Right hindlimb (tissue), 1 donor: ENCODE data around the gene BTBD9.

Experiments used
- DNase-seq: peaks from one replicate; pipeline ENCODE4 v3.0.0-alpha.2; 2018

The BTBD9 gene

DNA sequence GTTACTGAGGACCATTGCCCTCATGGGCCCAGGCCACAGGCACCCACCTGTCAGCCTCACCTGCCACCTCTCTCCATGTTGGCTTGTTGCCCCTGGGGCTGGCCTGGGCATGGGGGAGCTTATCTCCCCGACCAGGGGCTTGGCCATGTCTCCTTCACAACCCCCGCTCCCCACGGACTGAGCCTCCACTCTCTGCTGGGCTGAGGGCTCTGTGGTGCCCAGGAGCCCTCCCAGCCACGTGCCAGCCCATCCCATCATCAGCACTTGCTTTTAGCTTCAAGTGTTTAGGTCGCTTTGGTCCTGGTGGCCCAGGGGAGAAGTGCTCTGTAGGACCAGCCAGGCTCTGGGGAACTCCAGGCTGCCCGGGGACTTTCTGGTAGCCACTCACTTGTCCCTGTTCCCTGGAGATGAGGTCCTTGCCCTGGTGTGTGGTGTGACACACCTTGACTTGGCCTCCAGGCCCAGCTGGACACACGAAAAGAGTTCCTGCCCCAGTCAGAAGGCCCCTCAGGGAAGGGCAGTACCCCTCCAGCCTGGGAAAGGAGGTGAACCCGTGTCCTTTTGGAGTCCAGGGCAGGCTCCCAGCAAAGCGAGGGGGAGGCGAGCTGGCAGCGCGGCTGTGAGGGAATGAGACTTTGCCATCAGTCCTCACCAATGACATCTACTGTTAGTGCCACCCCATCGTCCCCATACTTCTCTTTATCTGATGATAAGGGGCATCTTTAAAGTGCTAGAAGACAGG lies 467.6 kb downstream of the BTBD9 start:
- DNase-seq, result no peak

DNA sequence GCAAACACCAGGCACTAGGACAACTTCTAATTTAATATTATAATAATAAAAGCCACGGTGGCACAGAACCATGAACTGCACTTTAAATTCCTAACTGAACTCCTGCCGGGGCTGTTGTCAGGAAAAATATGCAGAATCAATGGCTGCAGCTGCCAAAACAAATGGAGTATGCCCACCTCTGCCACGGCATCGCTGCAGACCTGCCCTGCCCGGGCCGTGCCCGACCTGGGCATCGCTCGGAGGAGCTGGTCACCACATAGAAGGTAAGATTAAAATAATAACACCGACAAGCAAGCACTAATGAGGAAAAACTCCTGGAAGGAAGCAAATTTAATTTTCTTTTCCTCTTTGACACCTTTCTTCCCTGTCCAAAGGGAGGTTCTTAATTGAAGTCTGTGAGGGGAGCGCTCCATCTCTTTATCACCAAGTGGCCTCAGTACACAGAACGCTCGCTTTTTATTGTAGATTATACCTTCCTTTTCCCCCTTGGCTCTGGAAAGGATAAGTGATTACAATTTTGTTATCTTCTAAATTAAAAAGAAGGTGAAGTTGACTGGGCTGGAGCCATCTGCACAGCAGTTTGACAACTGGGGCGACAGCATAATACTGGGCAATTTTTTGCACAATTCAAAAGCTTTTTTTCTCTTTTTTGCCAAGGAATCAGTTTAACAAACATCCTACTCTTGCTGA lies 468.9 kb downstream of the BTBD9 start:
- DNase-seq, result no peak

DNA sequence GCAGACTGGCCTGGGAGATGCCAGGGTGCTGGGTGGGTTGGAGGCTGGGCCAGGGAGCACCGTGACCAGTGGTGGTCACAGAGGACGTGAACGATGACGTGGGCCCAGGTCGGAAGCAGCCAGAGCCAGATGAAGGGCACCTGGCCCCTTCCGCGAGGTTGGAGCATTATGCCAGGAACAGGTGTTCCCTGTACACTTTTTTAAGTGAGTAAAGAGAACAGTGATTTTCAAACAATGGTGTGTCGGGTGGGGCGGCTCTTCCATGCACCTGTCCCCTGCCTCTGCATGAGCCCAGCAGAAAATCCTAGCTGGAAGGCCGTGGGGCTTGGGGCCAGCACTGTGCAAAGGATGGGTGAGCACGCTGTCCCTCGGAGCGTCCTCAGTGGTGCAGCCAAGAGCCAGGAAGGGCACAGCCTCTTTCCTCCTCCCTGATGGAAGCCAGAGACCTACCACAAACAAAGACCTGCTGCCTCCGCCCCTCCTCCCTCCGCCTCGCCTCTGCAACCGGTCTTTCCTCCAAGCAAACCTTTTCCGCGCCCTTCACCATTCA lies 469.7 kb downstream of the BTBD9 start:
- DNase-seq, result no peak

DNA sequence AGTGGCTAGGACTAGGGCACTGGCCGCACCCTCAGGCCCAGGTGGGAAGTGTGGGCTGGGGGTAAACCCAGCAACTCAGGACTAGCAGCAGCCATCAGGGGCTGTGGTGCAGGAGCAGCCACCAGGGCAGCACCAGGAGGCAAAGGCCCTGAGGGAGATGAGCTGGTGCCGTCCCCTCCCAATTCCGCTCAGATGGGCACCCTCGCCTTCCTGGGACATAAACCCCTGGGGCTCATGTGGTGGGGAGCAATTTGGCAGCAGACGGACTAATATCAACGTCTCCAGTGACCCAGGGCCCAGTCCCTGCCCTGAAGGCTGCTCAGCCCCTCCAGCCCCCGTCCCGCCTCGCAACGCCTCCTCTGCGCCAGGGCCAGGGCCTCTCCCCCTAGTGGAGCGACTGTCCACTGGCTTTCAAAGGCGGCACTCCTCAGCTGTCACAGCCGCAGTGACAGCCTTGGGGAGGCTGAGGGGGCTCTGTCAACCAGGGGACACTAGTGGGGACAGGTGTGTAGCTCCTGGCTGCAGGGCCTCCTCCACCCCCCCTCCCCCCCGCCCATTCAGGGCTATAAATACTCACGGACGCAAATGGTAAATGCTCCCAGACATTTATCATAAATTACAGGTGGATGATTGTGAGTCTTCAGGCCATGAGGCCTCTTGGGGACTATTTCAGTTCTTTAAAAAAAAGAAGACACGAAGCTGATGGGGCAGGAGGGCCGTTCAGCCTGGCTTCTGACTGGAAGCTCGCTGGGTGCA lies 470.3 kb downstream of the BTBD9 start:
- no peak for DNase-seq

DNA sequence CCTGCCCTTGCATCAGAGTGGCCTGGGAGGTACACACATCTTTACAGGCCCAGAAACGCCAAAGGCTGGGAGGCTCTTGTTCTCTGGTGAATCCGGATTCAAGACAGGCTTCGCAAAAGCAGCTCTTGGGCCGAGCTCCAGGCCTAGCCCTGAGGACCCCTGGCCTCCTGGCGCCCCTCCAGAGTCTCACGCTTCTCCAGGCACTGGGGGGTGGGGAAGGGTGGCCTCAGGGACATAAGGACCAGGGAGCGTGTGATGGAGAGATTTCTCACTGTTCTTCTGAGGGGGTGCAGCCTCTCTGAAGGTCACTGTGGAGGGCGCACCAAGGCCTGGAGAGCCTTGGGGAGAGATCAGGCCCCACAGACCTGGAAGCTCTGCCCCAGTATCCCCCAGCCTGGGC lies 471.0 kb downstream of the BTBD9 start:
- DNase-seq, result no peak

DNA sequence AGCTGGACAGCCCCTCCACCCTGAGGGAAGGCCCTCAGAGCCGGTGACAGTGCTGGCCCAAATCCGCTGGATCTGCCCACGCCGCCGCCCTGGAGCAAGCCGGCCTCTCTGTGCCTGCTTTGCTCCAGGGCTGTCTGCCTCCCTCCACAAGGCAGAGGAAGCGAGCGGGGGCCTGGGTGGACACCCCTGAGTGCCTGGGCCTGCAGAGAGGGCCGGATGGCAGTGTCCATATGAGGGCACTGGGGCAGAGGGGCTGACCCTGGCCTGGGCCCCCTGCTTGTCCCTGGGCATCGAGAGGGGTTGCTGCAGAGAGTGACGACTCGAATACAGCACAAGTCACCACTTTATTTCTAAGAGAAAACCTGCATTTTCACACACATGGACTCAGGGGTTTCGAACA lies 471.6 kb downstream of the BTBD9 start:
- no peak for DNase-seq

DNA sequence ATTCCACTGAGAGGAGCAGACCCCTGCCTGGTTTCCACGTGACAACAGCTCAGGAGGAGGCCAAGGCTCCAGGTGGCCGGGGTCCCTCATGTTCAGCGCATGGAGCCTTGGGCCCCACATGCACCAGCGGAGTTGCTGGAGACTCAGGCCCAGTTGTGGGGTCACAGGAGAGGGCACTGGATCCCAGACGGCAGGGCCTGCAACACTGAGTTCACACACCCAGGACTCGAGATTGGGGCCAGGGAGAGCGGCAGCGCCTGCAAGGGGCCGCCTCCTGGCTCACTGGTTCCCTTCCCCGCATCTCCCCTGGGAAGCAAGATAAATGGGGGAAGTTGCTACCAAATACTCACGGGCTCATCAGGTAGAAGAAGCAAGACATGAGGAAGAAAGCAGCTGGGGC lies 472.1 kb downstream of the BTBD9 start:
- DNase-seq, result no peak

DNA sequence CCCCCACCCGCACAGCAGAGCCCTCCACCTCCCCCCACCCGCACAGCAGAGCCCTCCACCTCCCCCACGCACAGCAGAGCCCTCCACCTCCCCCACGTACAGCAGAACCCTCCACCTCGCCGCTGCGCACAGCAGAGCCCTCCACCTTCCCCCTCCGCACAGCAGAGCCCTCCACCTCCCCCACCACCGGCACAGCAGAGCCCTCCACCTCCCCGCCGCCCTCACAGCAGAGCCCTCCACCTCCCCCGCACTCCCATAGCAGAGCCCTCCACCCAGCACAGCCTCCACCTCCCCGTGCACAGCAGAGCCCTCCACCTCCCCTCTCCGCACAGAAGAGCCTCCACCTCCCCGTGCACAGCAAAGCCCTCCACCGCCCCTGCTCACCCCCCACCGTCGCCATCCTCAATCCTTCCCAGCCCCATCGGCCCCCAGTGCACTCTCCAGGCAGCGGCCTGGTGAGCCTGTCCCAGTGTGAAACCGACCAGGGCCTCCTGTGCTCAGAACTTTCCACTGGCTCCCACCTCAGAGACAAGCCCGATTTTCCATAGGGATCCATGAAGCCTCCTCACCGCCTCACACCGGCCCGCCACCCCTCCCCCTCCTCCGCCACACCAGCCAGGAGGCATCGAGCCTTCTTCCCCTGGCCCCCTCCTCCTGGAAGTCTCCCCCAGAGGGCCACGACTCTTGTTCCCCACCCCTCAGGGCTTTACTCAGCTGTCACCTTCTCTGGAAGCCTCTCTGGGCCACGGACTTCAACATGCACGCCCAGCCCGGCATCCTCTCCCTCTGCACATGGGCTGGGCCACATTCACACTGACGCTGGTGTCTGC lies 473.1 kb downstream of the BTBD9 start:
- DNase-seq, result no peak

DNA sequence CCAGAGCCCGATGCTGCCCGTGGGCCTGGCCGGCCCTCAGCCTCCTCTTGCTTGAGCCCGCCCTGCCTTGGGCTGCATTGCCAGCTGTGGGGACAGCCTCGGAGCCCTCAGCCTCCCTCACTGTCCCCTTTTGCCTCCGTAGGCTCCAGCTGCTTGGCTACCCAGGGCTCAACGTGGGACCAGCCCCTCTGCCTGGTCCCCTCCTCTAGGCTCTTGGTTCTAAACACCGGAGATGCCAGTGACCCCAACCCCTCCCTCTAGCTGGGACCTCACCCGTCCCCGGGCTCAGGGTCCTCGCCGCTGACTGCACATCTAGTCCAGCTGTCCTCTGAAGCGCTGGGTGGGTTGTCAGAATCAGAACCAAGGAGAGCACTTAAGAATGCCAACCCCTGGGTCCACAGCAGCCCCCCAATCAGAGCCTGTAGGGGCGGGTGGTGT lies 475.0 kb downstream of the BTBD9 start:
- no peak for DNase-seq

DNA sequence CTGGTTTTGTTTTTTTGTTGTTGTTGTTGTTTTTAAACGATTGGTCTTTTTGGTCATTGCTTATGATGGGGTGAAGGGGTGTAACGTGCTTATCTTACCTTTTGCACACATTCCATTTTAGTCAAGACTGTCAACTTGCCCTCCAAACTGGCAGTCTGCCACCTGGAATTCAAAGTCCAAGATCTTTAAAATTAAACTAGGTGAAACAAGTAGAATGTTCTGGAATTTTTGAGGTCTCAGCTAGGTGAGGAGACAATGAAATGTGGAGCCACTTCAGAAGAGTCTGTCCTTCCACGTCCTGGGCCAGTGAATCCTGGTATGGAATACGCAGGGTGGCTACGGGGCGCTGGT lies 475.6 kb downstream of the BTBD9 start:
- no peak for DNase-seq

DNA sequence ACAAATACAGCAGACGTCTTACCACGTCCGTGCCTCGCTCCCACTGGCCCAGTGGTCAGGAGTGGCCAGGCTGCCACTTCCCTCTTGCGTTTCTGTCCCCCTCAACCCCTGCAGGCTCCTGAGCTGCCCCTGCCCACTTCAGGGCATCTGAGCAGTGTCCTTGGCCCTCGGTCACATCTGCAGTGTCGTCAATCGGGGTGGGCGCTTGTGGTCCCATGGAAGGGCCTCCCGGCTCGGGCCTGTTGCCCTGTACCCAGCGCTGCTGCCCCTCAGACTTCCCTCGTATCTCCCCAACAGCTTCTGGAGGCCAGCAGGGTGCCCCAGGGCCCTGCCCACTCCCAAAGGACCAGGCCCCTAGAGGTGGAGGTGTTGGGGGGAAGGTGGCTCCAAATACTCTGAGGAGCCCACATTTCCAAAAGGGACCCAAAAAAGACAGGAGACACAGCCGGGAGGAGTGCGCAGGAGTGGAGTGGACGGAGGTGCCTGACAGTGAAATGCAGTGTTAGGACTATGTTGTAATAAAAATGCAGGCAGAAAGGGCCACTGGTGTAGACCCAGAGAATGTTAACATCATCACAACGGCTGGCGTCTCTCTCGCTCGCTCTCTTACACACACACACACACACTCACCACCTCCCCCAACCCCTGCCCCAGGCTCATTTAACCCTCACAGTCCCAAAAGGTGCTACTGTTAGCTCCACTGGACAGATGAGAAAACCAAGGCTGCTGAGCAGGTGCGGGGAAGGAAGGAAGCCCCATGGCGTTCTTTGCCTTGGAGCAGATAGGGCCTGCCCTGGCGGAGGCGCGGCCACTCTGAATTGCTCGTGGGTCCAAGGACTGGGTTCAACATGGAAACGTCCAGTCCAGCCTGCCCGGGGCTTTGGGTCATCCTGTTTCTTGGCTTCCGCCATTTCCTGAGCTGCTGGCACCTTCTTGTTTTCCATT lies 476.3 kb downstream of the BTBD9 start:
- DNase-seq, result no peak

DNA sequence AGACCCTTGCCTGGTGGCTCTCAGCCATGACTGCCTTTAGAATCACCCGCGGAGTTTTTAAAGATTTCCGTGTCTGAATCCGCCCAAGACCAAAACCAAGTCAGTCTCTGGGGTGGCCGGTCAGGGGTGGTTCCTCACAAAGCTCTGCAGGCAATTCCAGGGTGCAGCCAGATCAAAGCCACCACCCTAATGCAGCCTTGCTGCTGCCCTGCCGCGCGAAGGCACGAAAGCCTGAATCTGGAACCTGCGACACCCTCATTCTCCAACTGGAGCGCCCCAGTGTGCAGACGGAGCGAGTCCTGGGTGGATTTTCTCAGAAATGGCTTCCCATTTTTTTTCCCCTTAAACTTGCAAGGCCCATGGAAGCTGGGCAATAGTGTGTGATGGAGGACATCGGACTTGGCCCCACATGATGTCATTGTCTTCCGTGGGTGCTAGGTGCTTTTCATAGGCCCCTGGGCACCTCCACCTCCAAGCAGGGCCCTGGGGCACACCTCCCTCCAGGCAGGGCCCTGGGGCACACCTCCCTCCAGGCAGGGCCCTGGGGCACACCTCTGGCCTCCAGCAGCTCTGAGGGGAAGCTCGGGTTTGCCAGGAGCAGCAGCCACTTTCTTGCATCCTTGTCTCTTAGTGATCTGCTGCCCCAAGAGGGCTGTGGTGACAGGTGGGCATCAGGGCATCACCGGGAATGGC lies 477.1 kb downstream of the BTBD9 start:
- no peak for DNase-seq

DNA sequence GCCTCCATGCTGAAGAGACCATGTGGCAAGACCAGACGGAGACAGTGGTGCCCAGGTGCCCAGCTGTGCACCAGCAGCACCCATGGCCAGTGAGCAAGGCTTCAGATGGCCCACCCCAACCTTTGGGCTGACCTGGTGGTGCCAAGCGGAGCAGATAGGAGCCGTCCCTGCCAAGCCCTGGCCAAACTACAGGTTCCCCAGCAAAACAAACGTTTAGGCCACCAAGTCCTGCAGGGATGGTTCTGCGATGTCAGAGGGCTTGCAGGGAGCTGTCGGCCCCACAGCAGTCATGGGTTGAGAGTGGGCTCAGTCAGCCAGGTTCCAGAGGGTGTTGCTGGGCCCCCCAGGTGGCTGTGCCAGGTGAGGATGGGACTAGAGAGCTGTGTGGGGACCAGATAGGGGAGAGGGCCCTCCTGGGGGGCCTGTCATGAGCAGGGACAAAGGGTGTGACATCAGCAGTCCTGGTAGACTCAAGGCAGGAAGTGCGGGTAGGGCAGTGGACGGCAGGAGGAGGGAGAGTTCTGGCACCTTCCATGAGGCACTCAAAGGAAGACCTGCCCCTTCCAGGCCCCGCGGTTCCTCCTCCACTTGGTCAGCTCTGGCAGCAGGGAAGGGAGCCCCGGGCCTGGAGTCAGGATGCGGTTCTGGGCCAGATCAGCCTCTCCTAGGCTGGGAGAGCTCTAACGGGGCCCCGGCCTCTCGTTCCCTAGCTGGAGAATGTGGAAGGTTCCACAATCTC lies 477.8 kb downstream of the BTBD9 start:
- no peak for DNase-seq

DNA sequence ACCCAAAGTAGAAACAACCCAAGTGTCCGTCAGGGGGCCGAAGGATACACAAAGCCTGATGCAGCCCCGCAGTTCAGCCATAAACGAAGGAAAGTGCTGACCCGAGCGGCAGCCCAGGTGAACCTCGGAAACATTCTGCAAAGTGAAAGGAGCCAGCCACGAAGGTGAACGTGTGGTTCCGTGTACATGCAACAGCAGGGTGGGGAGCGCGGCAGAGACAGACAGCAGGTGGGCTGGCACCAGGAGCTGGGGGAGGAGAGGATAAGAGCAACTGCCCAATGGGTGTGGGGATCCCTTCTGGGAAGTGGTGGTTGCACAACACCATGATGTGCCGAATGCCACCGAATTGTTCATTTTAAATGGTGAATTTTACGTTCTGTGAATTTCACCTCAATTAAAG lies 478.4 kb downstream of the BTBD9 start:
- no peak for DNase-seq

DNA sequence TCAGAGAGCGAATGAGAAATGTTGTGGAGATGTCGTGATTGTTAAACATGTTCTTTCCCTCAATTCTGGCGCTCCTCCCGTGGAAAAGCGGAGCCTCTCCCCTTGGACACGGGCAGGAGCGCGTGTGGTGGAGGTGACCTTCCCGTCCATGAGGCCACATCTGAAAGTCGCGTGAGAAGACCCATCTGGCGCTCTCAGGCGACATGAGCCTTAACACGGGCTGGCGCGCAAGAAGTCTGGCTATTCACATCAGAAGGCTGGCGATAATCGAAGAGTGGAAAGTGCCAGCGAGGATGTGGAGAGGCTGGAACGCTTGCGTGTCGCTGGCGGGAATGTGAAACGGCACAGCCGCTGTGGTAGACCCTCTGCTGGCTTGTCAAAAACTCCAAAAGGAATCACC lies 478.9 kb downstream of the BTBD9 start:
- no peak for DNase-seq

DNA sequence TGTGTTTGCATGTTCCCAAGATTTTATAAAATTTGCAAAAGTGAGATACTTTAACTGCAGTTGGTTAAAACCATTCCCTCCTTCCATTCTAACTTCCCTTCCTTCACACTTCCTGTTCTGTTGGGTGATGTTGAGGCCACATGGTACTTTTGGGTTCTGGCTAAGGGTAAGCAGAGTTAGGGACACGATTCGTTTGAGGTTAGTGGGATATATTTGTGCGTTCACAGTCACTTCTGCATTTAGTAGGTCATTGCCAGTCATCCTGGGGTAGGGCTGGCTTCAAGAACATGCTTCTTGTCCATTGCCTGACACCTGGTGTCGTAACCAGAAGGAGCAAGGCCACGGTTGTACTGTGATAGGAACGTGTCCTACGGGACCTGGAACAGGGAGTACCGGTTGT lies 480.1 kb downstream of the BTBD9 start:
- DNase-seq, result no peak

DNA sequence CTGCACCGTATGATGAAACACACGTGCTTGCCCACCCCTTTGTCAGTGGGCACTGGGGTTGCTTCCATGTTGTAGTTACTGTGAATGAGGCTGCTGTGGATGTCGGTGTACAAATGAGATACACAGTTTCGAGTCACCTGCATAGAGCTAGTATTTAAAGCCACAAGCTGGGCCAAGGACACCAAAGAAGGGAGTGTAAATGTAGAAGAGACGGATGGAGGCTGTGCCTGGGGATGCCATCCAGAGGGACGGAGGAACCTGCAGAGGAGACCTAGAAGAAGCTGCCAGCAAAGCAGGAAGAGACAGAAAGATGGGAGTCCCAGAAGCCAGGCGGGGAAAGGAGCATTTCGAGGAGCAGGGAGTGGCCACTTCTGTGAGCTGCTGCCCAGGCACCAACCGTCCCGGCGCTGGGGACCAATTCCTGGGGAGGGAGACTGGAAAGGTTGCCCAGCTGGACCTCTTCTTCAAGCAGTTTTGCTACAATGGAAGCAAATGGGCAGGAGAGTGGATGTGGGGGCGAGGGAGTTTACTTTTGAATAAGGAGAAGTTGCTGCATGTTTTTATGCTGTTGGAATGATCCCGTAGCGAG lies 480.9 kb downstream of the BTBD9 start:
- DNase-seq, result no peak

DNA sequence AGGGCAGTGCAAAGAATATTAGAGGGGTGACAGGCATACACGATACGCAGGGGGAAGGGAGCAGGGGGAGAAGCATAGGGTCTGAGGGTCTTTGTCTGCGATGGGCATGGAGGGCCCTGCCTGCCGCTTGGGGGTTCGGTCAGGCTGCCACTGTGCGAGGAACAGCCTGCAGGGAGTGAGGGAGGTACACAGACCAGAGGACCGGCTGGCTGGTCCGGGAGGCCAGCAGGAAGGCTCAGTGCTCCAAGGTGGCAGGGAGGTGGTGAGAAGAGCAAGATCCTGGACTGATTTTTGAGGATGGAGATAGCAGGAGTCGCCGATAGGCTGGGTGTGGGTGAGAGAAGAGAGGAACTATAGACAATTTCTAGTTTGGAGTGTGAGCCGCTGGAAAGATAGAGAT lies 481.8 kb downstream of the BTBD9 start:
- DNase-seq, result no peak

DNA sequence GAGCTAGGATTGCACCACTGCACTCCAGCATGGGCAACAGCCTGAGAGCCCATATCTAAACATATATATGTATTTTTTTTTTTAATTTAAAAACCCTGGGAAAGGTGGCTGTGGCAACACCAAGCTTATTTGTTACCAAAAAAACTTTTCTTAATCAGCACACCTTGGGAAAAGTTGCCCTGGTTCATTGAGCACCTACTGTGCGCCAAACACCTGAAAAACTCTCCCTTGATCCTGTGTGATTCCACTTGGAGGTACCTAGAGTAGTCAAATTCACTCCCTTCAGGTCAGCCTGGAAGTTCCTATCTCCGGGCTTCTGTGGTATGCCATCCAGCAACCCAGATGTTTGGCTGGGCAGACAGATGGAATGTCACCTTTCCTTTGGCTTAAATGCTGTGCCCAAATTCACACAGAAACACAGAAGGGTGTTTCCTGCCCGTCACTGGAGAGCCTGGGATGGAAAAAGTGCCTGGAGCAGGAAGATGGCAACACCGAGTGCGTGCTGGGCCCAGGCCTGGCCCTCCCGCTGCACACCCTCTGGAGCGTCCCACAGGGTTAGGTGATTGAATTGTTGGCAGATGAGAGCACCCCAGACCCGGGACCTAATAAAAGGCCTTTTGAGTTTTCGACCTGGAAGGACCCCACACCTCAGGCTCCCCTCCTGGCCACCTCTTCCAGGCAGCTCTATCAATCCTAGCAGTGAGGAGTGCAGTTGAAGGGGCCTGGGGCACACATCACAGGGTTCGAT lies 482.7 kb downstream of the BTBD9 start:
- DNase-seq, result no peak
